GM12878 (cell line): Measurements from ENCODE around the gene BCL2. TPM values are rescaled to one million over a fixed set of nuclear protein-coding genes. Genes with fewer than 3 reads are reported as not detected.

Experiments
- ATAC-seq: fragments of 200-7000 bp; cut with Tn5 transposase; 3 replicates; pipeline ENCODE4 v1.9.1; 2020; ENCODE audit warnings: mild to moderate bottlenecking, moderate library complexity
- BruUV-seq: library from RNA; stranded (reverse); fragments of 400-500 nt; replicated peaks from 2 replicates; lab custom pipeline; 2021; lab: Mats Ljungman, UMichigan
- CTCF ChIA-PET: fragments of 300-600 bp; sonication (Branson Sonifier 250); formaldehyde crosslinking; extraction: SDS; loops from one replicate; lab custom pipeline; 2021; ENCODE audit warnings: inconsistent platforms; lab: Yijun Ruan, JAX
- POLR2A ChIA-PET: fragments of 350-600 bp; formaldehyde crosslinking; extraction: SDS; loops from one replicate; lab custom pipeline; 2021; ENCODE audit warnings: inconsistent platforms; lab: Charles Lee
- RAD21 ChIA-PET: fragments of 300-600 bp; sonication (Branson Sonifier 250); formaldehyde crosslinking; loops from one replicate; lab custom pipeline; 2023; ENCODE audit warnings: antibody characterized with exemption; ENCODE audit not compliant: unreplicated experiment; lab: Charles Lee
- SMC1A ChIA-PET: fragments of 300-600 bp; sonication (Branson Sonifier 250); formaldehyde crosslinking; loops from one replicate; lab custom pipeline; 2023; ENCODE audit not compliant: unreplicated experiment, uncharacterized antibody; lab: Charles Lee
- DNase-seq: peaks from one replicate; pipeline ENCODE4 v3.0.0-alpha.2; 2011; ENCODE audit warnings: low read depth, low spot score
- FAIRE-seq: peaks from 3 replicates; lab custom pipeline; 2011; peaks lifted over from hg19 to GRCh38; lab: Jason Lieb, UNC
- H2AFZ ChIP-seq: 2 replicates; pipeline ENCODE4 v1.6.0; 2011; ENCODE audit warnings: low read depth, low read length, control low read depth; ENCODE audit not compliant: control insufficient read depth
- H3K27ac ChIP-seq: 2 replicates; pipeline ENCODE4 v1.5.1; 2011; ENCODE audit warnings: control low read depth; ENCODE audit not compliant: control insufficient read depth, insufficient read depth
- H3K27me3 ChIP-seq, 2 experiments: replicated peaks in 1 of 2; 2 replicates each; pipeline versions ENCODE4 v1.6.0 to v1.6.1; 2011; ENCODE audit warnings: low read length in 1 of 2; ENCODE audit not compliant: control insufficient read depth in 2 of 2, insufficient read depth in 2 of 2
- H3K36me3 ChIP-seq, 2 experiments: 2 replicates each; pipeline ENCODE4 v1.5.1; 2011; ENCODE audit warnings: low read length in 1 of 2; ENCODE audit not compliant: control insufficient read depth in 2 of 2, insufficient read depth in 2 of 2
- H3K4me1 ChIP-seq: 2 replicates; pipeline ENCODE4 v1.6.1; 2011; ENCODE audit warnings: mild to moderate bottlenecking, low read length, moderate library complexity, mixed read lengths; ENCODE audit not compliant: control insufficient read depth, insufficient read depth
- H3K4me2 ChIP-seq: 2 replicates; pipeline ENCODE4 v1.6.0; 2011; ENCODE audit warnings: control low read depth; ENCODE audit not compliant: control insufficient read depth, insufficient read depth
- H3K4me3 ChIP-seq: fragments of 200-600 bp; sonication (generic); 2 replicates; pipeline ENCODE4 v1.5.1; 2016
- H3K79me2 ChIP-seq: 2 replicates; pipeline ENCODE4 v1.6.0; 2011; ENCODE audit warnings: low read length; ENCODE audit not compliant: control insufficient read depth, insufficient read depth
- H3K9ac ChIP-seq: 2 replicates; pipeline ENCODE4 v1.8.0; 2011; ENCODE audit warnings: low read length, control low read depth, mixed read lengths; ENCODE audit not compliant: control insufficient read depth, insufficient read depth
- H3K9me3 ChIP-seq: replicated peaks from 3 replicates; pipeline ENCODE4 v1.5.1; 2011; ENCODE audit warnings: mild to moderate bottlenecking, low read length; ENCODE audit not compliant: control insufficient read depth, insufficient read depth
- H4K20me1 ChIP-seq: 2 replicates; pipeline ENCODE4 v1.6.0; 2011; ENCODE audit not compliant: control insufficient read depth, insufficient read depth
- DPF2 ChIP-seq: fragments of 450-650 bp; IDR thresholded peaks from 2 replicates; pipeline ENCODE4 v1.6.1; 2017; ENCODE audit warnings: mild to moderate bottlenecking
- E2F4 ChIP-seq: IDR thresholded peaks from 2 replicates; pipeline ENCODE4 v1.6.1; 2012; ENCODE audit warnings: low read depth, low read length, improper control_type of control experiment
- IRF4 ChIP-seq: IDR thresholded peaks from 2 replicates; pipeline ENCODE4 v1.6.1; 2011; ENCODE audit warnings: low read depth, low read length
- MTA3 ChIP-seq: IDR thresholded peaks from 2 replicates; pipeline ENCODE4 v1.6.1; 2012; ENCODE audit warnings: low read length, inconsistent platforms, borderline replicate concordance
- NFIC ChIP-seq: IDR thresholded peaks from 2 replicates; pipeline ENCODE4 v1.6.1; 2012; ENCODE audit warnings: low read depth, mild to moderate bottlenecking, inconsistent platforms, low read length, moderate library complexity
- POLR2A ChIP-seq: IDR thresholded peaks from 2 replicates; pipeline ENCODE4 v1.6.1; 2011; ENCODE audit warnings: low read depth, mild to moderate bottlenecking, low read length
- PRDM15 ChIP-seq: fragments of 450-650 bp; formaldehyde crosslinking; IDR thresholded peaks from 2 replicates; pipeline ENCODE4 v1.4.0; 2020; ENCODE audit warnings: mild to moderate bottlenecking, moderate library complexity
- REST ChIP-seq: IDR thresholded peaks from 2 replicates; pipeline ENCODE4 v1.6.1; 2012; ENCODE audit warnings: mild to moderate bottlenecking, low read depth, low read length
- SUZ12 ChIP-seq: fragments of 200-600 bp; sonication (generic); IDR thresholded peaks from one replicate; pipeline ENCODE4 v1.6.1; 2018; ENCODE audit warnings: antibody characterized with exemption, mild to moderate bottlenecking; ENCODE audit not compliant: unreplicated experiment
- ZNF687 ChIP-seq: fragments of 450-650 bp; IDR thresholded peaks from 2 replicates; pipeline ENCODE4 v1.6.1; 2017; ENCODE audit warnings: mild to moderate bottlenecking, moderate library complexity
- WGBS: methylation state at CpG from one replicate; pipeline ENCODE4 v1.1.6; 2016; ENCODE audit warnings: low lambda C conversion rate; ENCODE audit not compliant: insufficient replicate concordance, insufficient coverage; ENCODE audit errors: missing lambda C conversion rate; 5-methylcytosine and 5-hydroxymethylcytosine counted together
- in situ Hi-C: fragments of 300-500 bp; cut with MboI; formaldehyde crosslinking; loops from 9 replicates; pipeline ENCODE4 v1.14.3; 2018; ENCODE audit warnings: mixed read lengths
- intact Hi-C: fragments of 100-400 bp; cut with micrococcal nuclease; formaldehyde crosslinking; loops from one replicate; pipeline ENCODE4 v1.14.2; 2022; ENCODE audit not compliant: unreplicated experiment
- polyA plus RNA-seq, 11 experiments: library from polyadenylated mRNA; depleted of rRNA in 4 of 11; unstranded in 6 of 11; stranded (reverse) in 5 of 11; fragments of >200 nt; fragmentation: Nextera tagmentation in 4 of 11; fragmentation: Illumina TruSeq in 1 of 11; extraction: Ambion mirVana in 4 of 11; extraction: Trizol in 1 of 11; gene quantifications; 1 replicate in 1 of 11; 2 replicates in 10 of 11; pipeline versions ENCODE4 v1.2.1 to v1.2.3, GENCODE V29; 2011 to 2016; ENCODE audit warnings: inconsistent platforms in 2 of 11, missing spikeins in 2 of 11, low read depth in 1 of 11
- total RNA-seq, 4 experiments: library from RNA; depleted of rRNA in 3 of 4; stranded (reverse); fragments of >200 nt in 3 of 4; fragmentation: Illumina TruSeq in 1 of 4; extraction: Trizol in 1 of 4; gene quantifications; 2 replicates each; pipeline versions ENCODE4 v1.2.1 to v1.2.3, GENCODE V29; 2013 to 2021

The BCL2 gene
- total and polyA plus RNA-seq, 10 of the 15 experiments (the other 5 are each of a cell fraction or from before 2014, with no cell fraction given) = 4.1 to 47.8 (median 19.3) TPM

DNA sequence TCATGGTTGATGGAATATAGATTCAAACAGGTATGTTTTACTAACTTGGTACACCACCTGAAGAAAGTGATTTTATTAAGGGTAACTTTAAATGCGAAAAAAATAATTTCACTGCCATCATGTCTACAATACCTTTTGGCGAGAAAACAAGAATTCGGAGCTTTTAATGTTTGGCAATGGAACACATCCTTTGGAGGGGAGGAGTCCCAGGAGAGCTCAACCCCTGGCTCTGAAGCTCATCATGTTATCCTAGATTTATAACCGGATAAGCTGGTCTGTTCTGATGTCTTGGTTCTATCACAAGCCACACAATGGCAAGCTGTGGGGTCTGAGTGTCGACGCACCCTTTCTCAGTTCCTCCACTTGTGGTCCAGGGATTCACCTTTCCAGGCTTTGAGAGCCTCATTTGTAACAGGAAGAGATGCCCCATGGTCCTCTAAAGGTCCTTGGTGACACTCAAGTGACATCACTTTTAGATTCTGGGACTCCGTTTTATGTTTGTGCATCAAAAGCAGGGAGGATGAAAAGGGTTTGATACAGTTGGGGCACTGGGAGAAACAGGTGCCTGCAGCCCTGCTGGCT, 172.7 kb downstream of the BCL2 start:
- H3K36me3 ChIP-seq = peaks cover 4 to 6% of the 10 kb centered on the region in 2 experiments; a peak in 2 of 4 replicates
- H3K4me2 ChIP-seq = no peak overlapping the region
- peak overlapping the region; percentile 32 for H3K27ac ChIP-seq
- peak; percentile 54 for ATAC-seq
- intact Hi-C loops = no loop called here
- H2AFZ ChIP-seq = no peak overlapping the region
- no peaks in the 10 kb centered on the region; the same call in 2 of the 3 replicates for H3K9me3 ChIP-seq
- H3K4me3 ChIP-seq = no peak overlapping the region
- in situ Hi-C loops = no loop called here
- CTCF ChIA-PET = interaction anchor here (1.0 to 18.1 kb wide), 2 partner anchors 9 to 10 kb away, joined by 4 to 416 read pairs; no protein-coding TSS in a partner anchor
- BruUV-seq = no TSS peak
- H3K79me2 ChIP-seq = peaks cover 89% of the 10 kb centered on the region
- no peaks in the 10 kb centered on the region for H4K20me1 ChIP-seq
- no peak for FAIRE-seq
- H3K9ac ChIP-seq = no peak overlapping the region
- H3K27me3 ChIP-seq = no peaks in the 10 kb centered on the region
- WGBS = 54% methylated on average over 7 of the region's 7 CpGs
- DNase-seq = no peak
- POLR2A ChIA-PET = interaction anchor here (0.7 to 2.8 kb wide), 5 partner anchors 8 to 51 kb away, joined by 3 to 10 read pairs (median 3); no protein-coding TSS in a partner anchor
- RAD21 ChIA-PET = interaction anchor here (1.0 to 14.5 kb wide), 4 partner anchors 9 to 130 kb away, joined by 3 to 463 read pairs (median 4); no protein-coding TSS in a partner anchor
- SMC1A ChIA-PET = interaction anchor here (1.1 to 13.4 kb wide), 5 partner anchors 7 to 160 kb away, joined by 3 to 453 read pairs (median 6); no protein-coding TSS in a partner anchor
- H3K4me1 ChIP-seq = peaks cover 50% of the 10 kb centered on the region
- TF ChIP-seq DPF2 (0 out of 2 replicates have a peak, but pooled peaks have one; percentile 48), NFIC (no peak), ZNF687 (peak; percentile 57; the same call in 1 of the 2 replicates), IRF4 (peak; percentile 80), E2F4 (no peak), SUZ12 (no peak), PRDM15 (CRISPR knock-in tag) (no peak), MTA3 (no peak), REST (no peak), POLR2A (no peak)
